ENCODE results near the gene NOVA1.

DNA sequence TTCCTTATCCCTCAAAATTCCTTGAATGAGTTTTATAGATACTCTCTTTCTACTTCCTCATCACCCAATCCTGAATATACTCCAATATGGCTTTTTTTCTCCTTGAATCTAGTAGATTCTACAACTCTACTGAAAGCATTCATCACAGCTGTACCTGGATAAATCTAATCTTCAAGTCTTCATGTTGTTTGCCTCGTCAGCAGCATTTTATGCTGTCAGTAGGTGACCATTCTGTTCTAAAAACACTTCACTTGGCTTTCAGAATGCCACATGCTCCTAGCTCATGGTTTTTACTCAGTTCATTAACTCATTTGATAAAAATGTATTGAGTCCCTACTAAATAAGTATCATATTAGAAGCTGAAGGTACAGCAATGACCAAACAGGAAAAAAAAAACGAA lies 113.3 kb downstream of the NOVA1 start:
- TF ChIP-seq CTCF (IDR thresholded peaks at IDR 0.05; ENCODE audit: extremely low read depth in 1 of 2, insufficient read depth in 1 of 2, low read depth in 1 of 2, low read length in 2 of 2) = no peak
- no peak for TF ChIP-seq EZH2 (IDR thresholded peaks at IDR 0.05; ENCODE audit: borderline replicate concordance, low read depth, low read length, severe bottlenecking)

Data from endothelial cell of umbilical vein (primary cell).